ENCODE data around the gene POLR2B. TPM values are rescaled to one million over a fixed set of nuclear protein-coding genes. Genes with fewer than 3 reads are reported as not detected.
A peak's percentile ranks its signal among the peaks of the same experiment; 100 is the strongest.

The POLR2B gene
- total RNA-seq, 1 donor, result 99.2 TPM

DNA sequence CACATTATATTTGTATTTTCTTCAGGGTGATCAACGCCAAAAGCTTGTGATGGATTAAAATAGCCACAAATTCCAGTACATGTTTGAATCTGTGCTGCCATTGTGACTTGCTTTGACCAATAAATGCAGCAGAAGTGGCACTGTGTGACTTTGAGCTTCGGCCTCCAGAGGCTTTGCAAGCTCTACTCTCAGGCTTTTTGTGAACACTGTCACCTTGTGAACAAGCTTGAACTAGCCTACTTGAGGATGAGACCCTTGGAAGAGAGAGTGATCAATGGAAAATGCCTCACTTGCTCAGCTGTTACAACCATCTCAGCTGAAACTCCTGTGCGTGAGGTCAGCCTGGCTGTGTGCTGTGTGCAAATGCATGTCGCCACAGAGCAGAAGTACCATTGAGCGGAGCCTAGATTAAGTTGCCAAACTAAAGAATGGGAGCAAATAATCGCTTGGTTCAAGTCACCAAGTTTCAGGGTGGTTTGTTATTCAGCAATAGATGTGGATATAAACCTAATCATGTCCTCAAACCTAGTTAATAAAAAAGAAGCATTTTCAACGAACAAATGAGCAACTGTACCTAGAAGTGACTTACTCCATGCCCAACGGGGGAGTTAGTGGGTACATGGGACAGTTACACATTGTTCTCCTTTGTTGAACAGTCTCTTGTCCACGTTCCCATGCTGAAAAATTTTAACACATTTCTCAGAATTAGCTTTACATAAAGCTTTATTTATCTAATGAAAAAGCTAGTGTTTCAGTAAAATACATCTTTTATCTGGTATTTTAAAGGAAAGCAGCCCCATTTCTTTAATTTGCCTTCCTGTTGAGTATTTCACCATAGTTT, 24.8 kb upstream of the POLR2B start:
- TF ChIP-seq, protein P1, sequence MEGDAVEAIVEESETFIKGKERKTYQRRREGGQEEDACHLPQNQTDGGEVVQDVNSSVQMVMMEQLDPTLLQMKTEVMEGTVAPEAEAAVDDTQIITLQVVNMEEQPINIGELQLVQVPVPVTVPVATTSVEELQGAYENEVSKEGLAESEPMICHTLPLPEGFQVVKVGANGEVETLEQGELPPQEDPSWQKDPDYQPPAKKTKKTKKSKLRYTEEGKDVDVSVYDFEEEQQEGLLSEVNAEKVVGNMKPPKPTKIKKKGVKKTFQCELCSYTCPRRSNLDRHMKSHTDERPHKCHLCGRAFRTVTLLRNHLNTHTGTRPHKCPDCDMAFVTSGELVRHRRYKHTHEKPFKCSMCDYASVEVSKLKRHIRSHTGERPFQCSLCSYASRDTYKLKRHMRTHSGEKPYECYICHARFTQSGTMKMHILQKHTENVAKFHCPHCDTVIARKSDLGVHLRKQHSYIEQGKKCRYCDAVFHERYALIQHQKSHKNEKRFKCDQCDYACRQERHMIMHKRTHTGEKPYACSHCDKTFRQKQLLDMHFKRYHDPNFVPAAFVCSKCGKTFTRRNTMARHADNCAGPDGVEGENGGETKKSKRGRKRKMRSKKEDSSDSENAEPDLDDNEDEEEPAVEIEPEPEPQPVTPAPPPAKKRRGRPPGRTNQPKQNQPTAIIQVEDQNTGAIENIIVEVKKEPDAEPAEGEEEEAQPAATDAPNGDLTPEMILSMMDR (IDR thresholded peaks at IDR 0.05; ENCODE audit: extremely low read depth, low read depth, low read length), result no peak
- DNase-seq (ENCODE audit: insufficient read length, low spot score, missing footprints), result peak; percentile 22

DNA sequence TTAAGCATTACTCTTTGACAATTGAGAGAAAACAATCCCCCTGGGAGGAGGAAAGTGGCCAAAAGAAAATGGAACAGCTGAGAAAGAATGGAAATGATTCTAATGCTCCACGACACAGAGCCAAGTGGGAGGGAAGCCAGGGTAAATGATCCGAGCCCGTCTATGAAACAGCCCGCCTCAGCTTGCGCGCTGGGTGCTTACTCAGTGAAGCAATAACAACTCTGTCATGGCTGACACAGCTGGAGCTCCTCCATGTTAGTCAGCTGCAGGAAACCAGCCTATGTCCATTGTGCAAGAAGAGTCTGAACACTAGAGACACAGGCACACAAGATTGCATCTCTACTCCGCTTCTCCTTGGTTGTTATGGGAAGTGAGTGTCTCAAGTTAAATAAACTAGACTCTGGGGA, 20.6 kb upstream of the POLR2B start:
- Histone ChIP-seq H3K4me2 (ENCODE audit: insufficient read depth, low read length) (peak overlapping the region; percentile 47), H3K79me2 (ENCODE audit: insufficient read depth, low read length) (no peaks in the 10 kb centered on the region), H3K36me3 (ENCODE audit: insufficient read depth, low read length) (peaks cover 10% of the 10 kb centered on the region), H3K27me3 (ENCODE audit: insufficient read depth, low read length) (no peaks in the 10 kb centered on the region), H2AFZ (ENCODE audit: low read length) (no peak overlapping the region), H3K4me1 (ENCODE audit: insufficient read depth, low read length) (peaks cover 14% of the 10 kb centered on the region), H3K9me3 (ENCODE audit: low read depth, low read length) (no peaks in the 10 kb centered on the region), H3K4me3 (ENCODE audit: insufficient read depth, low read length) (no peak overlapping the region), H4K20me1 (ENCODE audit: insufficient read depth, low read length) (no peaks in the 10 kb centered on the region), H3K27ac (ENCODE audit: low read depth, low read length) (peak overlapping the region; percentile 79)
- DNase-seq (ENCODE audit: insufficient read length, low spot score, missing footprints), result peak; percentile 94
- TF ChIP-seq, protein P1 (IDR thresholded peaks at IDR 0.05; ENCODE audit: extremely low read depth, low read depth, low read length), result no peak

More for the DNA sequence above, 24.8 kb upstream of the POLR2B start:
- no peak overlapping the region for H3K4me3 ChIP-seq (ENCODE audit: insufficient read depth, low read length)
- H4K20me1 ChIP-seq (ENCODE audit: insufficient read depth, low read length), result no peaks in the 10 kb centered on the region
- peaks cover 10% of the 10 kb centered on the region for H3K4me1 ChIP-seq (ENCODE audit: insufficient read depth, low read length)
- no peak overlapping the region for H2AFZ ChIP-seq (ENCODE audit: low read length)
- H3K27me3 ChIP-seq (ENCODE audit: insufficient read depth, low read length), result no peaks in the 10 kb centered on the region
- no peak overlapping the region for H3K27ac ChIP-seq (ENCODE audit: low read depth, low read length)
- no peaks in the 10 kb centered on the region for H3K36me3 ChIP-seq (ENCODE audit: insufficient read depth, low read length)
- H3K4me2 ChIP-seq (ENCODE audit: insufficient read depth, low read length), result no peak overlapping the region
- H3K79me2 ChIP-seq (ENCODE audit: insufficient read depth, low read length), result no peaks in the 10 kb centered on the region
- H3K9me3 ChIP-seq (ENCODE audit: low read depth, low read length), result no peaks in the 10 kb centered on the region

DNA sequence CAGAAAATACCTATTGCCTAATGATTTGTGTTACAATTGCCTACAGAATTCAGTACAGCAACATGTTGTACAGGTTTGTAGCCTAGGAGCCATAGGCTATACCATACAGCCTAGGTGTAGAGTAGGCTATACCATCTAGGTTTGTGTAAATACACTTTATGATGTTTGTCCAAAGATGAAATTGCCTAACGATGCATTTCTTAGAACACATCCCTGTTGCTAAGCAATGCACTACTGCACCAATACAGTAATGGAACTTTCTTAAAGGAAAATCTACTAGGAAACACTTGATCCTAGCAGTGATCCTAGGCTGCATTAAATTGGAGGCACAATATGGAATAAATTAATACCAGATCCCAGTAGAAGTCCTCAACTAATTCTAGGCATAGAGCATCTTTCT, 19.6 kb upstream of the POLR2B start:
- H3K27ac ChIP-seq (ENCODE audit: low read depth, low read length), result peak overlapping the region; percentile 79

DNA sequence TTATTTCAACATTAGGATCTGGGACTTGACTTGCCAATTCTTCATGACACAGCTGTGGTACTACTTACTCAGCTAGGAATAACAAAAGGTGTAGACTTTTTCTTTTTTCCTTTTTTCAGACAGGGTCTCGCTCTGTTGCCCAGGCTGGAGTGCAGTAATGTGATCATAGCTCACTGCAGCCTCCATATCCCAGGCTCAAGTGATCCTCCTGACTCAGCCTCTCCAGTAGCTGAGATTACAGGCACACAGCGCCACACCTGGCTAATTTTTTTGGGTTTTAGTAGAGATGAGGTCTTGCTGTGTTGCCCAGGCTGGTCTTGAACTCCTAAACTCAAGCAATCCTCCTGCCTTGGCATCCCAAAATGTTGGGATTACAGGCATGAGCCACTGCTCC, 17.6 kb upstream of the POLR2B start:
- no peak for DNase-seq (ENCODE audit: insufficient read length, low spot score, missing footprints)
- Histone ChIP-seq H3K9me3 (ENCODE audit: low read depth, low read length) (no peaks in the 10 kb centered on the region), H3K27me3 (ENCODE audit: insufficient read depth, low read length) (no peaks in the 10 kb centered on the region), H3K4me2 (ENCODE audit: insufficient read depth, low read length) (no peak overlapping the region), H2AFZ (ENCODE audit: low read length) (no peak overlapping the region), H3K27ac (ENCODE audit: low read depth, low read length) (no peak overlapping the region), H3K79me2 (ENCODE audit: insufficient read depth, low read length) (no peaks in the 10 kb centered on the region), H4K20me1 (ENCODE audit: insufficient read depth, low read length) (no peaks in the 10 kb centered on the region), H3K4me3 (ENCODE audit: insufficient read depth, low read length) (no peak overlapping the region), H3K4me1 (ENCODE audit: insufficient read depth, low read length) (peaks cover 14% of the 10 kb centered on the region), H3K36me3 (ENCODE audit: insufficient read depth, low read length) (peaks cover 36% of the 10 kb centered on the region)
- TF ChIP-seq, protein P1 (IDR thresholded peaks at IDR 0.05; ENCODE audit: extremely low read depth, low read depth, low read length), result no peak

More for the DNA sequence above, 19.6 kb upstream of the POLR2B start:
- H3K4me3 ChIP-seq (ENCODE audit: insufficient read depth, low read length), result no peak overlapping the region
- peaks cover 18% of the 10 kb centered on the region for H3K36me3 ChIP-seq (ENCODE audit: insufficient read depth, low read length)
- peaks cover 14% of the 10 kb centered on the region for H3K4me1 ChIP-seq (ENCODE audit: insufficient read depth, low read length)
- H3K4me2 ChIP-seq (ENCODE audit: insufficient read depth, low read length), result peak overlapping the region; percentile 47
- H3K79me2 ChIP-seq (ENCODE audit: insufficient read depth, low read length), result no peaks in the 10 kb centered on the region
- no peaks in the 10 kb centered on the region for H3K27me3 ChIP-seq (ENCODE audit: insufficient read depth, low read length)
- TF ChIP-seq, protein P1 (IDR thresholded peaks at IDR 0.05; ENCODE audit: extremely low read depth, low read depth, low read length), result no peak
- no peaks in the 10 kb centered on the region for H4K20me1 ChIP-seq (ENCODE audit: insufficient read depth, low read length)
- no peak for DNase-seq (ENCODE audit: insufficient read length, low spot score, missing footprints)
- H2AFZ ChIP-seq (ENCODE audit: low read length), result no peak overlapping the region
- H3K9me3 ChIP-seq (ENCODE audit: low read depth, low read length), result no peaks in the 10 kb centered on the region
